ENCODE results near the gene ATP8A1.

DNA sequence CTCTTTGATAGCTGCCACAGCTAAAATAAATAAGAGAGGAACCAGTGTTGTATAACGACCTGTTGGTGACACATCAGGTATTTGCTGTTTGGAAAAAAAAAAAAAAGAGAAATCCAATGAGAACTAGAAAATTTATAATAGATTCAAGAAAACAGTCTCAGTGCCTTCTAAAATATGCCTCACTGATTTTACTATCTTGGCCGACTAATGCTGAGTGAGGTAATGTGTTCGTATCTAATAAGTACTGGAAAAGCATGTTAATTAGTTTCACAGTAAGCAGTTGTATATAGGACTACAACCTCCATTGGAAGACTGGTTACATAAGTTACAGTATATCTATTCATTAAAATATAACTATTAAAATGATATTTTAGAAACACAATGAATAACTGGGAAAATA, 32.4 kb downstream of the ATP8A1 start:
- TF ChIP-seq, protein P1, sequence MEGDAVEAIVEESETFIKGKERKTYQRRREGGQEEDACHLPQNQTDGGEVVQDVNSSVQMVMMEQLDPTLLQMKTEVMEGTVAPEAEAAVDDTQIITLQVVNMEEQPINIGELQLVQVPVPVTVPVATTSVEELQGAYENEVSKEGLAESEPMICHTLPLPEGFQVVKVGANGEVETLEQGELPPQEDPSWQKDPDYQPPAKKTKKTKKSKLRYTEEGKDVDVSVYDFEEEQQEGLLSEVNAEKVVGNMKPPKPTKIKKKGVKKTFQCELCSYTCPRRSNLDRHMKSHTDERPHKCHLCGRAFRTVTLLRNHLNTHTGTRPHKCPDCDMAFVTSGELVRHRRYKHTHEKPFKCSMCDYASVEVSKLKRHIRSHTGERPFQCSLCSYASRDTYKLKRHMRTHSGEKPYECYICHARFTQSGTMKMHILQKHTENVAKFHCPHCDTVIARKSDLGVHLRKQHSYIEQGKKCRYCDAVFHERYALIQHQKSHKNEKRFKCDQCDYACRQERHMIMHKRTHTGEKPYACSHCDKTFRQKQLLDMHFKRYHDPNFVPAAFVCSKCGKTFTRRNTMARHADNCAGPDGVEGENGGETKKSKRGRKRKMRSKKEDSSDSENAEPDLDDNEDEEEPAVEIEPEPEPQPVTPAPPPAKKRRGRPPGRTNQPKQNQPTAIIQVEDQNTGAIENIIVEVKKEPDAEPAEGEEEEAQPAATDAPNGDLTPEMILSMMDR (IDR thresholded peaks at IDR 0.05 in 4 of 5, conservative IDR thresholded peaks at IDR 0.05 in 1 of 5) = no peak
- TF ChIP-seq POLR2A (IDR thresholded peaks at IDR 0.05) = no peak

Measured in gastrocnemius medialis (tissue), 4 donors.